Measurements from ENCODE around the gene BAK1. TPM values are rescaled to one million over a fixed set of nuclear protein-coding genes. Genes with fewer than 3 reads are reported as not detected.
A peak's percentile ranks its signal among the peaks of the same experiment; 100 is the strongest.

BAK1 gene
- total and polyA plus RNA-seq, 2 donors (not counting 3 experiments of a cell fraction or from before 2014, with no cell fraction given) = 25.4 to 37.1 TPM

- TF ChIP-seq CTCF (IDR thresholded peaks at IDR 0.05; ENCODE audit: extremely low read depth in 1 of 2, insufficient read depth in 1 of 2, low read depth in 1 of 2, low read length in 2 of 2) = peak; percentile 37 to 50
- TF ChIP-seq JUN (IDR thresholded peaks at IDR 0.05; ENCODE audit: borderline replicate concordance, insufficient read depth, insufficient read length, low read depth) = no peak
- TF ChIP-seq EZH2 (IDR thresholded peaks at IDR 0.05; ENCODE audit: borderline replicate concordance, low read depth, low read length, severe bottlenecking) = no peak
- no peak for TF ChIP-seq MAX (IDR thresholded peaks at IDR 0.05; ENCODE audit: insufficient read depth, insufficient read length)
- no peak for TF ChIP-seq MYC (IDR thresholded peaks at IDR 0.05; ENCODE audit: low read depth, low read length)
- no peak overlapping the region for H3K4me2 ChIP-seq (ENCODE audit: insufficient read depth, low read length)
- no peak overlapping the region for H3K4me3 ChIP-seq (replicated peaks in 1 of 3; ENCODE audit: insufficient read depth in 1 of 3, low read depth in 1 of 3, low read length in 3 of 3)
- intact Hi-C loops (cut with micrococcal nuclease) (loop anchor here (2.0 kb wide), 2 partner anchors 187 to 571 kb away; no protein-coding TSS in a partner anchor), dilution Hi-C loops (cut with MboI; ENCODE audit: extremely low pct_ligation_motif_present, low sequenced_read_pairs) (no loop called here)
- no peaks in the 10 kb centered on the region for H3K36me3 ChIP-seq (ENCODE audit: control insufficient read depth in 2 of 2, extremely low read depth in 1 of 2, insufficient read depth in 2 of 2, low read length in 2 of 2)
- H3K27ac ChIP-seq (ENCODE audit: insufficient read depth, low read depth, low read length) = no peak overlapping the region
- H3K9me3 ChIP-seq (replicated peaks; ENCODE audit: control insufficient read depth, insufficient read depth, low read length) = no peaks in the 10 kb centered on the region
- H3K9me1 ChIP-seq (replicated peaks; ENCODE audit: control insufficient read depth, extremely low read depth, insufficient read depth, low read length) = no peaks in the 10 kb centered on the region
- DNase-seq (ENCODE audit: low read depth, low spot score) (no peak), FAIRE-seq (peak; percentile 43)
- H2AFZ ChIP-seq (ENCODE audit: low read depth, low read length) = no peak overlapping the region
- ChIA-PET CTCF (interaction anchor here (0.6 to 7.0 kb wide), 8 partner anchors 14 to 444 kb away, joined by 3 to 97 read pairs (median 4); no protein-coding TSS in a partner anchor), POLR2A (no interaction called here)
- H3K27me3 ChIP-seq (ENCODE audit: control insufficient read depth in 2 of 2, insufficient read depth in 2 of 2, low read length in 2 of 2) = no peaks in the 10 kb centered on the region
- peaks cover 12% of the 10 kb centered on the region for H3K79me2 ChIP-seq (ENCODE audit: control insufficient read depth, insufficient read depth, low read length)
- no peak overlapping the region for H3K9ac ChIP-seq (replicated peaks; ENCODE audit: extremely low read depth, insufficient read depth, low read length)
- H4K20me1 ChIP-seq (replicated peaks; ENCODE audit: control insufficient read depth, extremely low read depth, insufficient read depth, low read length) = no peaks in the 10 kb centered on the region
- H3K4me1 ChIP-seq (ENCODE audit: control insufficient read depth, extremely low read depth, insufficient read depth, low read length) = peaks cover 6% of the 10 kb centered on the region
- BruUV-seq (replicated peaks) = no TSS peak
Measured at GRCh38 chr6:33583591-33584155, 3.6 kb upstream of the BAK1 start.
